HG02571 (cell line): Measurements from ENCODE around the gene AP4S1.
A peak's percentile ranks its signal among the peaks of the same experiment; 100 is the strongest.
"Not testable (repeated sequence)": the region's sequence is repeated elsewhere in the genome, so short reads cannot be mapped to it uniquely, and the experiment has no call there.

Experiments used
- ATAC-seq: cut with Tn5 transposase; IDR thresholded peaks from one replicate; pipeline ENCODE4 v1.9.1; 2021; ENCODE audit warnings: mild to moderate bottlenecking, moderate library complexity; ENCODE audit not compliant: unreplicated experiment

The AP4S1 gene

DNA sequence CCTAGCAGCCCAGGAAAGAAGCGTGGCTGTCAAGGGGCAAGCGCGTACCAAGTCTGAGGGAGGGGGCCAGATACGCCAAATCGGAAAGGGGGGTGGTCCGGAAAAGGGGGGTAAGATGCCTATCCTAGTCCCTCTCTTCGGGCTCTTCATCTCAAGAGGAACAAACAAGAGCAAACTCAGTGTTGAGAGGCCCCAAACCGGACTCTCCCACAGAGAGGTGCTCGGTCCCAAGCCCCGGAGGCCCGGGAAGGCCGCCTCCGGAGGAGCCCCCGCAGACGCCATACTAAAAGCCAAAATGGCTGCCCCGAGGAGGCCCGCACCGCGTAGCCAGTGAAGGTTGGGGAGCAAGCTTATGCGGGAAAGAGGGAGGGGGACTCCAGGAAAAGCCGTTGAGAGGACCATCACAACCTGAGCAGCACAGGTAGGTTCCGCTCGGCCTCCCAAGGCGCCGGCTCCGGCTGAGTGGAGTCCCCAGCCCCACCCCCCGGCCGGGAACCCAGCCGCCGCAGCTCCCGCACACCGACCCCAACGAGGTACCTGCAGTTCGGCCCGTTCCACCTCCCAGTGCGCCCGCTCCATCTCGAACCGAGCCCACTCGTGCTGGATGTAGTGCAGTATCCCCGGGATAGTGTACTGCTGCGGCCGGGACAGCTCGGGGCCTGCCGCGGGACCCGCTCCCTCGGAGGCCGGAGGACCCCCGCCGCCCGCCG, at the start of gene AP4S1:
Gene AP4S1 (plus strand): TSS at position 283 of the 710 bp plus-strand sequence. CDS start 40,548 bp downstream, outside the sequence.
- ATAC-seq, result peak; percentile 25

GRCh38 chr14:30977752-30978151, 47.7 kb upstream of the AP4S1 start:
- ATAC-seq, result no peak

DNA sequence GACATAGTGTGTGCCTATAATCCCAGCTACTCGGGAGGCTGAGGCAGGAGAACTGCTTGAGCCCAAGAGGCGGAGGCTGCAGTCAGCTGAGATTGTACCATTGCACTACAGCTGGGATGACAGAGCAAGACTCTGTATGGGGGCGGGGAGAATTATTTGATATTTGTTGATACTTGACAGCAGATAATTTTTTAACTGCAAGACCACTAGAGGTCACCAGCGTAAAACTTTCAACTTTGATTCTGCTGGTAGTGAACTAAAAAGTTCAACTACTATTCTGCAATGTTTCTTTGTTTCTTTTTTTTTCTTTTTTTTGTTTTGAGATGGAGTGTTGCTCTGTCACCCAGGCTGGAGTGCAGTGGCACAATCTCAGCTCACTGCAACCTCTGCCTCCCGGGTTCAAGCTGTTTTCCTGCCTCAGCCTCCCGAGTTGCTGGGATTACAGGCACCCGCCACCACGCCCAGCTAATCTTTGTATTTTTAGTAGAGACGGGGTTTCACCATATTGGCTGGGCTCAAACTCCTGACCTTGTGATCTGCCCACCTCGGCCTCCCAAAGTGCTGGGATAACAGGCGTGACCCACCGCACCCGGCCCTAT, 45.2 kb upstream of the AP4S1 start:
- not testable (repeated sequence) for ATAC-seq

GRCh38 chr14:30980980-30981379, 44.5 kb upstream of the AP4S1 start:
- no peak for ATAC-seq

DNA sequence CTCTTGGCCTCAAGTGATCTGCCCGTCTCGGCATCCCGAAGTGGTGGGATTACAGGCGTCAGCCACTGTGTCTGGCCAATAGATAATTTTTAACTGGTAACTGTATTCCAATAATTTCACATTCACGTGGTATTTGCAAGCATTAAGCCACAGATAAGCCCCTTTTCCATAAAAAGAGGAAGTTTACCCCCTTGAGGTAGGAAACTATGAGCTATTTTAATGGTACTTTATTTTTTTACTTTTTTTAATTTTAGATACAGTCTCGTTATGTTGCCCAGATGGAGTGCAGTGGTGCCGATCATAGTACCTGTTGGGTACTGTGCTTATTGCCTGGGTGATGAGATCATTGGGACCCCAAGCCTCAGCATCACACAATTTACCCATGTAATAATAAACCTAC, 42.9 kb upstream of the AP4S1 start:
- no peak for ATAC-seq

DNA sequence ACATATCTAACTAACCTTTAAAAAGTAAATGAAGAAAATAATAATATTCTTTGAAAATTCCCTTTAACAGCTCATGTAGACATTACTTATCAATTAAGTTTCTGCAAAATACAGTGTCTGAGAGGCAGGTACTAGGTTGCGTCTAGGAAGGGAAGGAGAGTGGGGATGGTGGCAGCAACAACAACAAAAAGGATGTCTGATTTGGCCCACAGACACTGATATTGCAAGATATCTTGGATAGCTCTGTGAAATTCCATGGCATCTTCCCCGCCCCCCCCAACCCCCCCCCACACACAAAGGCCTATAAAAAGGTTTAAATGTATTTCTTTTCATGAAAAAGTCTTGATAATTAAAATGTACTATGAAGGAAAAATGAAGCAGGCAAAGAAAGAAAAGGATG, 41.6 kb upstream of the AP4S1 start:
- no peak for ATAC-seq

DNA sequence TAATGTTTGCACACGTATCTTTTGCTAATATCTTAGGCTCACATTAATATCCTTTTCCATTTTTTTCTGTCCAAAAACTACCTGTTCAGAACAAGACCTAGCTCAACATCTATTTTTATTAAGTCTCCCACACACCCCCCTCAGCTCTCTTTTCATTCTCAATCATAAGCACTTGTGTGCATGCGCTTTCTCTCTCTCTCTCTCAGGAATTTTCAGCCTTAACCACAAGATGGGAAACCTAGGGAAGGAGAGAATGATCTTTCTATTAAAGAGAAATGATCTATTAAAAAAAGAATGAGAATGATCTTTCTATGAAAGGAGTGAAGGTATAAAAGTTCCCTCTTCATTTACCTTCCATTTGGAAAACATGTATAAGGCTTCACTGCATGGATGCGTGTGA, 39.7 kb upstream of the AP4S1 start:
- ATAC-seq, result no peak

GRCh38 chr14:30988509-30988908, 36.9 kb upstream of the AP4S1 start:
- ATAC-seq, result no peak

DNA sequence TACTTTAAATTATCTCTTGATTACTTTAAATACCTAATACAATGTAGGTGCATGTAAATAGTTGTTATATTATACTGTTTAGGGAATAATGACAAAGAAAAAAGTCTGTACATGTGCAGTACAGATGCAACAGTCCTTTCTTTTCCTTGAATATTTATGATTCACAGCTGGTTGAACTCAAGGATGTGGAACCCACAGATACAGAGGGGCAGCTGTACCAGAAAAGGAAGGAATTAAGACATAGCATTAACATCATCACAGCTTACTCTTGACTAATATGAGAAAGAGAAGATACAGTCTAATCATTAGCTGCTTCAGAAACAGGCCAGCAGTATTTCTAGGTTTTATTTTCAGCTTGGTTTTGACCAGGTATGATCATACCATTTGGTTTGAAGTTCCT, 34.7 kb upstream of the AP4S1 start:
- ATAC-seq, result no peak

DNA sequence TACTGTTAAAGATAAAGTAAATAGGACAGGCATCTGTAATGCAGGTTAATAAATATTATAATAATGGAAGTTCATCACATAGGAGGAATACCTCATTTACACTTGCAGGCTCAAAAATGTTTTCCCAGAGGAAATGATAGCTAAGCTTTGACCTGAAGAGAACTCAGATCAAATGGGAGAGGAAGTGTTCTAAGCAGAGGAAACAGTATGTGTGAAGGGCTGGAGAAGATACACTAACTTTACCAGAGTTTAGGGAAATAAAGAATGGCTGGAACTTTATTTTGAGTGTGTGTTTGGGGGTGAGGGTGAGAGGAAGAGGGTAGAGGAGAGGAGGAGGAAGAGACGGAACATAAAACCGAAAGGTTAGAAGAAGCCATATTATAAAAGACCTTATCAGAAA, 34.0 kb upstream of the AP4S1 start:
- no peak for ATAC-seq

DNA sequence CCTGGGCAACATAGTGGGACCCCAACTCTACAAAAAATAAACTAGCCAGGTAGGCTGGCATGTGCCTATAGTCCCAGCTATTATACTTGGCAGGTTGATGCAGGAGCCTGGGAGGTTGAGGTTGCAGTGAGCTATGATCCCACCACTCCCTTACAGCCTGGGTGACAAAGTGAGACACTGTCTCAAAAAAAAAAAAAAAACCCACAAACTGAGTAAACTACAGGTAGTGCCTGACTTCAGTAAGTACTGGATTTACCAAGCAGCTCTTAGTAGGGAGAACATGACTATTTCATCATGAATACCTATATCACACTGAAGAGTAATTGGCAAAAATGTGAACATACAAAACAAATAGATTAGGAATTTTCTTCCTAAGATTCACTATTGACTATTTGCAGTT, 32.4 kb upstream of the AP4S1 start:
- ATAC-seq, result no peak

DNA sequence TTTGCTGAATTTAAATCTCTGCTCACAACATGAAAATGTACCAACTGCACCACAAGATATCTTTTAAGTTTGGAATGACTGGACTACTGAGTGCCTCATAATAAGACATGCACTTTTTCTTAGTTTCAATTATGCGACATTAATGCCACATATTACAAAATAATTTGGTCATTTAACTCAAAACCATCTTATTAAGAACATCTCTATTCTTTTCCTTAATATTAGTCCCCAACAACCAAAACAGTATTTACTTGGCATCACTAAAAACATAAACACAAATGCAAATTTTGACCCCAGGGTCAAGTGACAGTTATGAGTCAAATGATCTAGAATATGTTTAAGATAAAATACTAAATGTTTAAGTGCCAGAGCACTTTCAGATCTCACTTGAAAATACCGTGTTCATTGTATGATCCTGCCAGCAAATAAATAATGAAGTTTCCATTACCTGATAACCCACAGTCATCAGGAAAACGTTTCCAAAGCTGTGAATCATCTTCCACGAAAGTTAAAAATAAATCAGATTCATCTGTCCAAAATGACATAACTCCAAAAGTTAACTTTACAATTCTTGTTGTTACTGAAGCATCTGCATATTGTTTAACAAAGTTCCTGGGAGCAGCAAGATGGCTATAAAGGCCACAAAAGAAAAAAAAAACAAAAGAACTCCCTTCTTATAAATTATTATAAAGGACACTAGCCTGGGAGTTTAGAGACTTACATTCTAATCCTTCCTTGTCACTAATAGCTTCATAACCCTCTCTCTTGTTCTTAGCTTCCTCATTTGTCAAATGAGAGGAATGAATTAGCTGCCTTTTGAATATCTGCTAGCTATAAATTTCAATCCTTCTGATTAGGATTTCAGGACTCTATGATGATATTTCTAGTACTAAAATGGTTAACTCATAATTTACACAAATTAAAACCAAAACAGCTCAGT, 30.5 kb upstream of the AP4S1 start:
- no peak for ATAC-seq

DNA sequence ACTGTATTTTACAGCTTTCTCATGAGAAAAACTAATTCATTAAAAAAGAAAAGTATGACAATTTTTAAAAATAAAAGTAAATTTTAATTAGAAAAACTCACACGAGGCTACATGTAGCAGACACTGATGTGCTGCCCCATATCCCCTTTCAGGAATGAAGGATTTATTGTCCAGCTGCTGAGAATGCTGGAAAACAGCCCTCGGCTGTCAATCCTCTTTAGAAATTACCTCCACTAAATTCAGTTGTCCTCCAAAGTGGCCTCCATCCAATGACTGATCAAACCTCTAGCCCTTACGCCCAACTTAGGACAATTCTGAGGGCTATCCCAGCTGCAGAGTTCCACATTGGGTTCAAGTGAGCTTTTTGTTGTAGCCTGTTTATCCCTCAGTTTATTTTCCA, 29.8 kb upstream of the AP4S1 start:
- ATAC-seq, result no peak

DNA sequence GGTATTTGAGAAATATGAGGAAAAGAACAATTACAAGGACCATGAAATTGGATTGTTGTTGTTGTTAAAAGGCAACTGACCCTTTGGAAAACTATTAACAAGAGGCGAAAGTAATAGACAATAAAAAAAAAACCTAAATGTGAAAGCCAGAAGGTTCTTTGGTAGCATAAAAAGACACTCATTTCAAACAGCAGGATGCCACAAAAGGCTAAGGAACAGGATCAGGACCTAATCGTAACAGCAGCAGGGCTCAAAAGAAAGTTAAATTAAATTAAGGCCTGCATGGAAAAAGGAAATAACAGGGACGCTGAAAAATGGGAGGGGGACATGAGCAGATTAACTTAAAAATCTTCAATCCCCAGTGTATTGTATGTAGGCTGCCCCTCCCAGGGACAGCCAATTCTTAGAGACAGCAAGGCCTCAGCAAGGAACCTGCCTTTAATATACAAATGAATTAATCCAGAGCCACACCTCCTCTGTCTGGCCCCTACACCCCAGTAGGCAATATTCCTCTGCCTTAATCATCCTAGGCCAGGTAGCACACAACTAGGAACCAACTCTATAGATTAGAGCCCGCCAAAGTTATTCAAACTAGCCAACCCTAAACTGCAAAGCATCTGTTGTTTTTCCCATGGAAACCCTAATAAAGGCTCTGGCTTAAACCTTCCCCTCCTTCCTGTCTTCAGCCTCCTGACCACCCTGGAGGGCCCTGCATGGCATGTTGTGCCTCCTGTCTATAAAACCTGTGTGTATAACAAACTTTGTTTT, 28.4 kb upstream of the AP4S1 start:
- ATAC-seq, result no peak

DNA sequence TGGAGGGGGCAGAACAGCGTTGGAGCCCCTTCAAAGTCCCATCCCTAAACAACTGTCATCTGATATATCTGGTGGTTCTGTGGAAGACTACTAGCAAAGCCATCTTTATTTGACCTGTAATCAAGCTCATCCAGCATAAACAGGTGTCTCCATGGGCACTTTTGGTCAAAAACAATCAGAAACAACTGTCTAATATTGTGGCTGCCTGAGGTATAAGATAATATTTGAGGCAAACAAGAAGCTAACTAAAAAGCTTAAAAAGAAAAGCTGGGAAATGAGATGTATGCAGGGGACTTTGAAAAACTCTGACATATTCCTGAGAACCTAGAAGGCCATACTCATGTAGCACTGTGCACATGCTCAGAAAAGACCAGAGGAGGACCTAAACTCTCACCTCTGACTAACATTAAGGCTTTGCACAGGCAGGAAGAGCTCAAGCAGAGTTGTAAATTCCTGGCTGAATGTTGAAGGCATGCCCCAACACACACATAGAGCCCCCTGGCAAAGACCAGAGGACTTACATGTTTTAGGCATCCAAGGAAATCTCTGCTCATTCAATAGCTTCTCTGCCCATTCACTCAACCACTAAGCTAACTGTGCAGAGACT, 27.2 kb upstream of the AP4S1 start:
- no peak for ATAC-seq

DNA sequence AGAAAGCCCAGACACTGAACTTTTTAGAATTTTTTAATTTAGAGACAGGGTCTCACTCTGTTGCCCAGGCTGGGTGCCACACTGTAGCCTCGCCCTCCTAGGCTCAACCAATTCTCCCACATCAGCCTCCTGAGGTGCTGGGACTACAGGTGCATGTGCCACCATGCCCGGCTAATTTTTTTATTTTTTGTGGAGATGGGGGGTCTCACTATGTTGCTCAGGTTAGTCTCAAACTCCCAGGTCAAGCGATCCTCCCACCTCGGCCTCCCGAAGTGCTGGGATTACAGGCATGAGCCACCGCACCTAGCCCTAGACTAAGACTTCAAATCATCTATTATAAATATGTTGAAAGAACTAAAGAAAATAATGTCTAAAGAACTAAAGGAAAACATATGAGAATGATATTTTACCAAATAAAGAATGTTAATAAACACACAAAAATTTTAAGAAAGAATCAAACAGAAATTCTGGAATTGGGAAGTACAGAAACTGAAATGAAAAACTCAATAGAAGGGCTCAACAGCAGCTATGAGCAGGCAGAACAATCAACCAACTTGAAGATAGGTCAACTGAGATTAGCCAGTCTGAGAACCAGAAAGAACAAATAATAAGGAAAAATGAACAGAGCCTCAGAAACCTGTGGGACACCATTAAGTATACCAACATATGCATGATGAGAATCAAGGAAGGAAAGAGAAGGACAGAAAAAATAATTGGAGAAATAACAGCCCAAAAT, 26.2 kb upstream of the AP4S1 start:
- ATAC-seq, result no peak

- ATAC-seq, result no peak
Observed at GRCh38 chr14:31000629-31001338, 24.7 kb upstream of the AP4S1 start.

DNA sequence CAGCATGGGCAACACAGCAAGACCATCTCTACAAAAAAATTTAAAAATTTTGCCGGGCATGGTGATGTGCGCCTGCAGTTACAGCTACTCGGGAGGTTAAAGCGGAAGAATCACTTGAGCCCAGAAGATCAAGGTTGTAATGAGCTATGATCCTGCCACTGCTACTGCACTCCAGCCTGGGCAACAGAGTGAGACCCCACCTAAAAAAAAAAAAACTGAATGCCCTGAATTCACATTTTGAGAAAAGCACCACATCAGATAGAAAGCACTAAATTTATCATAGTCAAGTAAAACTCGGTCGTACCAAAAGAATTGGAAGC, 24.1 kb upstream of the AP4S1 start:
- no peak for ATAC-seq

- no peak for ATAC-seq
Observed at GRCh38 chr14:31003284-31003683, 22.2 kb upstream of the AP4S1 start.
